ENCODE results near the gene ZNF41.

ZNF41 gene

GRCh38 chrX:47482512-47483305, at the start of gene ZNF41:
Gene ZNF41, minus strand, starts transcription at chrX:47483222. Its CDS starts 15,741 bp downstream, at chrX:47467481.
- no peak for TF ChIP-seq CTCF (IDR thresholded peaks at IDR 0.05; ENCODE audit: control insufficient read depth, extremely low read depth, insufficient read depth)
- DNase-seq (ENCODE audit: low read depth), result peak; percentile 63
- peak within 1 kb of the TSS; percentile 72 for H3K4me3 ChIP-seq (ENCODE audit: low read depth, low read length)

- no peak for DNase-seq (ENCODE audit: low read depth)
- TF ChIP-seq CTCF (IDR thresholded peaks at IDR 0.05; ENCODE audit: control insufficient read depth, extremely low read depth, insufficient read depth), result no peak
- no peak overlapping the region for H3K4me3 ChIP-seq (ENCODE audit: low read depth, low read length)
Measured at GRCh38 chrX:47530049-47530448, 47.0 kb upstream of the ZNF41 start.

- no peak for TF ChIP-seq CTCF (IDR thresholded peaks at IDR 0.05; ENCODE audit: control insufficient read depth, extremely low read depth, insufficient read depth)
- no peak overlapping the region for H3K4me3 ChIP-seq (ENCODE audit: low read depth, low read length)
- no peak for DNase-seq (ENCODE audit: low read depth)
Measured at GRCh38 chrX:47529548-47529947, 46.5 kb upstream of the ZNF41 start.

- H3K4me3 ChIP-seq (ENCODE audit: low read depth, low read length), result peak overlapping the region; percentile 56
- TF ChIP-seq CTCF (IDR thresholded peaks at IDR 0.05; ENCODE audit: control insufficient read depth, extremely low read depth, insufficient read depth), result no peak
- DNase-seq (ENCODE audit: low read depth), result no peak
Measured at GRCh38 chrX:47523713-47524166, 40.7 kb upstream of the ZNF41 start.

- TF ChIP-seq CTCF (IDR thresholded peaks at IDR 0.05; ENCODE audit: control insufficient read depth, extremely low read depth, insufficient read depth), result peak; percentile 87
- DNase-seq (ENCODE audit: low read depth), result peak; percentile 19
- peak overlapping the region; percentile 56 for H3K4me3 ChIP-seq (ENCODE audit: low read depth, low read length)
Measured at GRCh38 chrX:47523297-47523696, 40.3 kb upstream of the ZNF41 start.

- no peak for DNase-seq (ENCODE audit: low read depth)
Measured at GRCh38 chrX:47518144-47518543, 35.1 kb upstream of the ZNF41 start.

More at GRCh38 chrX:47518144-47518543, 35.1 kb upstream of the ZNF41 start:
- TF ChIP-seq CTCF (IDR thresholded peaks at IDR 0.05; ENCODE audit: control insufficient read depth, extremely low read depth, insufficient read depth), result no peak
- H3K4me3 ChIP-seq (ENCODE audit: low read depth, low read length), result no peak overlapping the region

All from LNCaP clone FGC (cell line).